ENCODE results near the gene EDRF1. TPM values are rescaled to one million over a fixed set of nuclear protein-coding genes. Genes with fewer than 3 reads are reported as not detected.
A peak's percentile ranks its signal among the peaks of the same experiment; 100 is the strongest.

The EDRF1 gene
- total RNA-seq, 1 experiment from 2014 or later, result 49.2 TPM

DNA sequence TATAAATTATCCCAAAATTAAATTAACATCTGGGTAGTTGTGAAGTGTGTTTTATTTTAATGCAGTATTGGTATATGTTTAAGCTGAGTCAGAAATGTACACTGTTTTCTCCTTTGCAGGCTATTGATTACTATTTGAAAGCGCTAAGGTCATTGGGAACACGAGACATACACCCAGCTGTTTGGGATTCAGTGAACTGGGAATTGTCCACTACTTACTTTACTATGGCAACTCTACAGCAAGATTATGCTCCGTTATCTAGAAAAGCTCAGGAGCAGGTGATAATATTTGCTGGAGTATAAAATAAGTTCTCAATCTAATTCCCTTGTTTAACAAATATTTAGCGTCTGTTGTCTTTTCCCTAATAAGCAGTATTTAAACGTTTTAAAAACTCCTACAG lies 27.9 kb downstream of the EDRF1 start:
- Histone ChIP-seq H3K9ac (ENCODE audit: low read length) (no peak overlapping the region), H3K36me3 (ENCODE audit: control insufficient read depth in 1 of 2, insufficient read depth in 2 of 2, low read length in 2 of 2) (peaks cover 59 to 64% of the 10 kb centered on the region in 2 experiments; a peak in 3 of 4 replicates), H3K79me2 (ENCODE audit: insufficient read depth, low read length) (no peaks in the 10 kb centered on the region; the same call in 1 of the 2 replicates), H3K4me2 (ENCODE audit: low read length) (no peak overlapping the region), H4K20me1 (ENCODE audit: insufficient read depth) (0 out of 2 replicates have a peak, but pooled peaks cover 5% of the 10 kb centered on the region), H3K4me3 (replicated peaks in 1 of 2; ENCODE audit: low read depth in 1 of 2, low read length in 2 of 2) (no peak overlapping the region), H3K4me1 (ENCODE audit: control insufficient read depth in 1 of 2, insufficient read depth in 2 of 2, low read length in 2 of 2) (no peaks in the 10 kb centered on the region), H3K9me3 (ENCODE audit: control insufficient read depth in 1 of 2, insufficient read depth in 1 of 2, low read depth in 1 of 2, low read length in 2 of 2) (no peaks in the 10 kb centered on the region), H3K27me3 (ENCODE audit: insufficient read depth, low read length) (no peaks in the 10 kb centered on the region), H2AFZ (ENCODE audit: low read depth, low read length, poor library complexity, severe bottlenecking) (no peak overlapping the region), H3K9me2 (ENCODE audit: insufficient read depth) (no peaks in the 10 kb centered on the region), H3K27ac (ENCODE audit: low read depth, low read length) (no peak overlapping the region)
- TF ChIP-seq POLR2AphosphoS5 (IDR thresholded peaks at IDR 0.05; ENCODE audit: low read depth, low read length) (0 out of 2 replicates have a peak, but pooled peaks have one; percentile 8), SIN3A (IDR thresholded peaks at IDR 0.05; ENCODE audit: low read depth) (no peak), JUND (IDR thresholded peaks at IDR 0.05) (no peak)
- TF ChIP-seq, protein P1, sequence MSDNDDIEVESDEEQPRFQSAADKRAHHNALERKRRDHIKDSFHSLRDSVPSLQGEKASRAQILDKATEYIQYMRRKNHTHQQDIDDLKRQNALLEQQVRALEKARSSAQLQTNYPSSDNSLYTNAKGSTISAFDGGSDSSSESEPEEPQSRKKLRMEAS (IDR thresholded peaks at IDR 0.05), result no peak
- no peak for ATAC-seq
- CTCF ChIA-PET, result no interaction called here
- POLR2A ChIA-PET, result no interaction called here
- no TSS peak for BruUV-seq (replicated peaks)
- intact Hi-C loops (cut with micrococcal nuclease), result no loop called here
- RAD21 ChIA-PET (ENCODE audit: low non-redundant PET in 1 of 2, low total read pairs in 2 of 2, uncharacterized antibody in 2 of 2, unreplicated experiment in 2 of 2), result no interaction called here
- DNase-seq (ENCODE audit: low read depth, low spot score), result no peak

DNA sequence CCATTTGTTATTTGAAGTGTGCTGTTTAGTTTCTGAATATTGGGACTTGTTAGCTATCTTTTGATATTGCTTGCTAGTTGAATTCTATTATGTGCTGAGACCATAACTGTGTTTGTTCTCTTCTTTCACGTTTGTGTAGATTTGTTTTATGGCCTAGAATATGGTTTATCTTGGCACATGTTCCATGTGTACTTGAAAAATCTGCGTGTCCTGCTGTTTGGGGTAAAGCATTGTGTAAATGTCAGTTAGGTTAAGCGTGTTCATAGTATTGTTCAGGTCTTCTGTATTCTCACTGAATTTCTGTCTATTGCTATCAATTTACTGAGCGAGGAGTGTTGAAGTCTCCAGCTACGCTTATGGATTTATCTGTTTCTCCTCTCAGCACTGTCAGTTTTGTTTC lies 36.7 kb downstream of the EDRF1 start:
- Histone ChIP-seq H2AFZ (ENCODE audit: low read depth, low read length, poor library complexity, severe bottlenecking) (no peak overlapping the region), H3K4me1 (ENCODE audit: control insufficient read depth in 1 of 2, insufficient read depth in 2 of 2, low read length in 2 of 2) (no peaks in the 10 kb centered on the region), H3K27ac (ENCODE audit: low read depth, low read length) (no peak overlapping the region), H3K27me3 (ENCODE audit: insufficient read depth, low read length) (no peaks in the 10 kb centered on the region), H3K9me2 (ENCODE audit: insufficient read depth) (no peaks in the 10 kb centered on the region), H3K36me3 (ENCODE audit: control insufficient read depth in 1 of 2, insufficient read depth in 2 of 2, low read length in 2 of 2) (peaks cover 59 to 73% of the 10 kb centered on the region in 2 experiments), H3K4me3 (replicated peaks in 1 of 2; ENCODE audit: low read depth in 1 of 2, low read length in 2 of 2) (no peak overlapping the region), H3K79me2 (ENCODE audit: insufficient read depth, low read length) (peaks cover 17% of the 10 kb centered on the region; the same call in 1 of the 2 replicates), H3K9ac (ENCODE audit: low read length) (no peak overlapping the region), H3K9me3 (ENCODE audit: control insufficient read depth in 1 of 2, insufficient read depth in 1 of 2, low read depth in 1 of 2, low read length in 2 of 2) (no peaks in the 10 kb centered on the region), H4K20me1 (ENCODE audit: insufficient read depth) (peaks cover 5% of the 10 kb centered on the region; the same call in 1 of the 2 replicates), H3K4me2 (ENCODE audit: low read length) (no peak overlapping the region)
- TF ChIP-seq, protein P2, sequence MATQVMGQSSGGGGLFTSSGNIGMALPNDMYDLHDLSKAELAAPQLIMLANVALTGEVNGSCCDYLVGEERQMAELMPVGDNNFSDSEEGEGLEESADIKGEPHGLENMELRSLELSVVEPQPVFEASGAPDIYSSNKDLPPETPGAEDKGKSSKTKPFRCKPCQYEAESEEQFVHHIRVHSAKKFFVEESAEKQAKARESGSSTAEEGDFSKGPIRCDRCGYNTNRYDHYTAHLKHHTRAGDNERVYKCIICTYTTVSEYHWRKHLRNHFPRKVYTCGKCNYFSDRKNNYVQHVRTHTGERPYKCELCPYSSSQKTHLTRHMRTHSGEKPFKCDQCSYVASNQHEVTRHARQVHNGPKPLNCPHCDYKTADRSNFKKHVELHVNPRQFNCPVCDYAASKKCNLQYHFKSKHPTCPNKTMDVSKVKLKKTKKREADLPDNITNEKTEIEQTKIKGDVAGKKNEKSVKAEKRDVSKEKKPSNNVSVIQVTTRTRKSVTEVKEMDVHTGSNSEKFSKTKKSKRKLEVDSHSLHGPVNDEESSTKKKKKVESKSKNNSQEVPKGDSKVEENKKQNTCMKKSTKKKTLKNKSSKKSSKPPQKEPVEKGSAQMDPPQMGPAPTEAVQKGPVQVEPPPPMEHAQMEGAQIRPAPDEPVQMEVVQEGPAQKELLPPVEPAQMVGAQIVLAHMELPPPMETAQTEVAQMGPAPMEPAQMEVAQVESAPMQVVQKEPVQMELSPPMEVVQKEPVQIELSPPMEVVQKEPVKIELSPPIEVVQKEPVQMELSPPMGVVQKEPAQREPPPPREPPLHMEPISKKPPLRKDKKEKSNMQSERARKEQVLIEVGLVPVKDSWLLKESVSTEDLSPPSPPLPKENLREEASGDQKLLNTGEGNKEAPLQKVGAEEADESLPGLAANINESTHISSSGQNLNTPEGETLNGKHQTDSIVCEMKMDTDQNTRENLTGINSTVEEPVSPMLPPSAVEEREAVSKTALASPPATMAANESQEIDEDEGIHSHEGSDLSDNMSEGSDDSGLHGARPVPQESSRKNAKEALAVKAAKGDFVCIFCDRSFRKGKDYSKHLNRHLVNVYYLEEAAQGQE (IDR thresholded peaks at IDR 0.05; ENCODE audit: low read depth), result no peak
- TF ChIP-seq CEBPB (IDR thresholded peaks at IDR 0.05; ENCODE audit: low read depth), result no peak
- TF ChIP-seq ZNF274 (IDR thresholded peaks at IDR 0.05; ENCODE audit: low read depth, low read length), result no peak
- intact Hi-C loops (cut with micrococcal nuclease), result no loop called here
- BruUV-seq (replicated peaks), result no TSS peak
- ATAC-seq, result no peak
- no peak for DNase-seq (ENCODE audit: low read depth, low spot score)
- ChIA-PET POLR2A (no interaction called here), RAD21 (ENCODE audit: low non-redundant PET in 1 of 2, low total read pairs in 2 of 2, uncharacterized antibody in 2 of 2, unreplicated experiment in 2 of 2) (no interaction called here), CTCF (no interaction called here)
